ENCODE results near the gene BMPER.
A peak's percentile ranks its signal among the peaks of the same experiment; 100 is the strongest.

Gene BMPER

DNA sequence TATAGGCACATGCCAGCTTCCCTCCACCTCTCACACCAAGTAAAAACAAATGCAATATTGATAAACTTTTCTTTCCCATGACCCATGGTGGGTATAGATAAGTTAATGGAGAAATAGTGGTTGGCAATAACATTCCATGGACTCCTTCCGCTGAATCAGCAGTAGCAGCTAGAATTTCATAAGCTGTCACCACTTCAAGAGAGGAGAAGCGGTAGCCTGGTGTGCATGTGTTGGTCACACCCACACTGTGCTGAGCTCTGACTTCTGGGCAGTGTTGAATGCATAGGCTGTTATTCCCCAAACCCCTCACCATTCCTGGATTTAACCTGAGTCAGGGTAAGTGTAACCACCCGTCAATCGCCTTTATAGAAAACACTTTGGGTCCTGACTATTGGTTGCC is 32.5 kb upstream of the BMPER start:
- no peak overlapping the region for H3K4me3 ChIP-seq (ENCODE audit: low read depth, low read length)
- no peak for DNase-seq (ENCODE audit: low read depth)
- TF ChIP-seq, protein P1, sequence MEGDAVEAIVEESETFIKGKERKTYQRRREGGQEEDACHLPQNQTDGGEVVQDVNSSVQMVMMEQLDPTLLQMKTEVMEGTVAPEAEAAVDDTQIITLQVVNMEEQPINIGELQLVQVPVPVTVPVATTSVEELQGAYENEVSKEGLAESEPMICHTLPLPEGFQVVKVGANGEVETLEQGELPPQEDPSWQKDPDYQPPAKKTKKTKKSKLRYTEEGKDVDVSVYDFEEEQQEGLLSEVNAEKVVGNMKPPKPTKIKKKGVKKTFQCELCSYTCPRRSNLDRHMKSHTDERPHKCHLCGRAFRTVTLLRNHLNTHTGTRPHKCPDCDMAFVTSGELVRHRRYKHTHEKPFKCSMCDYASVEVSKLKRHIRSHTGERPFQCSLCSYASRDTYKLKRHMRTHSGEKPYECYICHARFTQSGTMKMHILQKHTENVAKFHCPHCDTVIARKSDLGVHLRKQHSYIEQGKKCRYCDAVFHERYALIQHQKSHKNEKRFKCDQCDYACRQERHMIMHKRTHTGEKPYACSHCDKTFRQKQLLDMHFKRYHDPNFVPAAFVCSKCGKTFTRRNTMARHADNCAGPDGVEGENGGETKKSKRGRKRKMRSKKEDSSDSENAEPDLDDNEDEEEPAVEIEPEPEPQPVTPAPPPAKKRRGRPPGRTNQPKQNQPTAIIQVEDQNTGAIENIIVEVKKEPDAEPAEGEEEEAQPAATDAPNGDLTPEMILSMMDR (IDR thresholded peaks at IDR 0.05; ENCODE audit: low read depth, low read length, missing control alignments), result no peak
- in situ Hi-C loops (cut with HindIII; ENCODE audit: low sequenced_read_pairs), result no loop called here

DNA sequence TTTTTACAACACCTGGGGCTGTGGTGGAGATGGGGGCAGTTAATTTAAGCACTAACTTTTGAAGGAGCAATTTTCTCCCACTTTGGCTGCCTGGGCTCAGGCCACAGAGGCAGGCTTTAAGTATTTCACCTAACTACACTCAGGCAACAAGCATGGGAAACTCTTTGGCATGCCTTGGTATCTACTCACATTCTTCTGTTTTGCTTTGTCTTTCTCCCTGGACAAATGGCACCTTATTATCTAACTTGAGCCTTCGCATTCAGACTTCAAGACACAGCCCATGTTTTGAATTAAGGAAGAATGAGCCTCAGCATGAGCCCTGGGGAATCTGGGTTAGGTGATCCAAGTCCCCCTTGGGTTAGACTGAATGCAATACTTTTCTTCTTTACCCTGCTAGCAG is 31.8 kb upstream of the BMPER start:
- H3K4me3 ChIP-seq (ENCODE audit: low read depth, low read length), result no peak overlapping the region
- in situ Hi-C loops (cut with HindIII; ENCODE audit: low sequenced_read_pairs), result no loop called here
- DNase-seq (ENCODE audit: low read depth), result no peak
- TF ChIP-seq, protein P1 (IDR thresholded peaks at IDR 0.05; ENCODE audit: low read depth, low read length, missing control alignments), result no peak

DNA sequence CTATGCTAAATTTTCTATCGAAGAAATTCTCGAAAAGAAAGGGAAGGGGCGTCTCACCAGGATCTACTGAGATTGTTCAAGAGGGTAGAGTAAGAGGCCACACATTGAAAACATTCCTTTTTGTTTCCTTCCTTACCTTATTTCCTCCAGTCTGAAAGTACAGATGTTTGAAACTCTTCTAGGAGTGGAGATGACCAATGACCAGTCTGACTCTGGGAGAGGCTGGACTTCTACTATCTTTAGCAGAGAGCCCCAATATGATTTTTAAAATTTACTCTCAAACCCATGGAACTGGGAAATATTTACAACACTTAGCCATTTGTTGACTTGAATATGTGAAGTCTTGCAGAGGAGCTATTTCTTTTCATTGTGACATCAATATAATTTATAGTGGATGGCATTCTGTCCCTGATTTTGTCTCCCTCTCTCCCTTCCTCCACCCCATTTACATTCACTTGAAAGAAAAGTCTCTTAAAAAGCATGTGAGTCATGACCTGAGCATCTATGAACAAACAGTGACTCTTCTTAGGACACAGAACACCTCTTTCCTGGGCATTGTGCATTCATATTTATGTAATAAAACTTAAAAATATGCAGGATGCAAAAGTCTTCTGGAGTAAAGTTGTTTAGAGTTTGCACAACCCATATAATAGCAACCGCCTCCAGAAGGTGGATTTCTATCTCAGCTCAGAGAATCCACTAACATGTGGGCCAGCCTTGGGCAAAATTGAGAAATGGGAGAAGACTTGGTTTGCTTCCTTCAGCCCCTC is 31.2 kb upstream of the BMPER start:
- in situ Hi-C loops (cut with HindIII; ENCODE audit: low sequenced_read_pairs), result no loop called here
- TF ChIP-seq, protein P1 (IDR thresholded peaks at IDR 0.05; ENCODE audit: low read depth, low read length, missing control alignments), result no peak
- DNase-seq (ENCODE audit: low read depth), result no peak
- no peak overlapping the region for H3K4me3 ChIP-seq (ENCODE audit: low read depth, low read length)

DNA sequence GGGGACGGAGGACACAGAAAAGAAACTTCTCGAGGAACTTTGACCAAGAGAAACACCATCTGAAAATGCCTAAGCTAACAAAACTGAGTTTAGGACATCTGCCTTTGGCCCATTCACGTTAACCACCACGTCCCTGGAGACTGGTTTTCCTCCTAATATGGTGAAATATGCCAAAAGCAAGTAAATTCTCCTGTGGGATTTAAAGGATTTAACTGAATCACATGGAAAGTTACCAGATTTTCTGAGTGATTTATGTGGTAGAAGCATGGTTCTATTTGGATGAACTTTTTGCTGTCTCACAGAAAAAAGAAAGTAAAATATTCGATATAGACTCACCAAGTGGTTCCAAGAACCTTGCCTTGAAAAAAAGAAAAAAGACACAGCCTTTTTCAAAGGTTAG is 30.4 kb upstream of the BMPER start:
- DNase-seq (ENCODE audit: low read depth), result peak; percentile 94
- in situ Hi-C loops (cut with HindIII; ENCODE audit: low sequenced_read_pairs), result no loop called here
- TF ChIP-seq, protein P1 (IDR thresholded peaks at IDR 0.05; ENCODE audit: low read depth, low read length, missing control alignments), result no peak
- no peak overlapping the region for H3K4me3 ChIP-seq (ENCODE audit: low read depth, low read length)

DNA sequence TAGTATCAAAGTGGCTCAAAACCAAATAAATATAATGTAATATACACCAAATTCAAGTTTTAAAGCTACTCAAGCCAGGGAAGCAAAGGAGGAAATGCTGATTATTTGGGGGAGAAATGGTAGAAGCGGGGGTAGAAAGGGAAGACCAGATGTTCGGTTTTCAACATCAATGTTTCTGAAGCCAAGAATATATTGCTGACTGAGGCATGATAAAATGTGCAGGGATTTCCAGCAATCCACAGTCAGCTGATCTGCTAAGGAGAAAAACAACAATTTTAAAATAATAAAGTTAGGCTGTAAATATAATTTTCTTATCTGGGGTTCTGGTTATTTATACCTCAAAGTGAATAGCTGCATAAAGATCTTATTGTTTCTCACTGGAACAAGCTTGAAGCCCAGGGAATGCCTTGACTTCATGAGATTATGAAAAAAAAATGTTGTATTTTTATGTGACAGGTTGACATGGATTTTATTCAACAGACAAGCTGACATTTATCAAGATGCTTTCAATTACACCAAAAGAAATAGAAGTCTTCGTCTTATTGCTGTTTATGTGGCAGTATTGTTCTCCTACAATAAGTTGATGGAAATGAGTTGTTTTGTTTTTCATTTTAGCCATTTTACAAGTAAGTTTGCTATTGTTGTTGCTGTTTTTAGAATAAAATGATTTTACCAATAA is 28.6 kb upstream of the BMPER start:
- no peak overlapping the region for H3K4me3 ChIP-seq (ENCODE audit: low read depth, low read length)
- no peak for DNase-seq (ENCODE audit: low read depth)
- in situ Hi-C loops (cut with HindIII; ENCODE audit: low sequenced_read_pairs), result no loop called here
- TF ChIP-seq, protein P1 (IDR thresholded peaks at IDR 0.05; ENCODE audit: low read depth, low read length, missing control alignments), result no peak

DNA sequence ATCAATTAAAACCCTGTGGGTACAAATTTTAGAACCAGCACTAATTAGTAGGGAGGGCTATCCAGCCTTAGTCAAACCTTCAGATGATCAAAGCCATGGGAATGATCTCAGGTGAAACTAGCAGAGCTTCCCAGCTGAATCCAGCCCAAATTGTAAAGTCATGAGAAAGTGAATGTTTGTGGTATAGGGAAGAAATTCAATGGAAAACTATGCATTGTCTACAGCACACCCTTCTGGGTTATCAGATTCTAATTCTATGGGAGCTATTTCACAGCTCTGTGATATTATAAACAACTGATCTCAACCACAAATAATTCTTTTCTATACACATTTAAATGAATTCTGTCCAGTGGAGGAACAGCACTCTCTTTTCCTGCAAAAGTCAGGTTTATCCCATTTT is 24.6 kb upstream of the BMPER start:
- TF ChIP-seq, protein P1 (IDR thresholded peaks at IDR 0.05; ENCODE audit: low read depth, low read length, missing control alignments), result no peak

More for the DNA sequence above, 24.6 kb upstream of the BMPER start:
- peak; percentile 76 for DNase-seq (ENCODE audit: low read depth)
- in situ Hi-C loops (cut with HindIII; ENCODE audit: low sequenced_read_pairs), result no loop called here
- no peak overlapping the region for H3K4me3 ChIP-seq (ENCODE audit: low read depth, low read length)

All from astrocyte of the cerebellum (primary cell).